ENCODE results near the gene HSPG2. TPM values are rescaled to one million over a fixed set of nuclear protein-coding genes. Genes with fewer than 3 reads are reported as not detected.

Gene HSPG2
- total and polyA plus RNA-seq, 2 of the 8 experiments (the other 6 are each of a cell fraction or from before 2014, with no cell fraction given): 17.8 to 111 TPM

DNA sequence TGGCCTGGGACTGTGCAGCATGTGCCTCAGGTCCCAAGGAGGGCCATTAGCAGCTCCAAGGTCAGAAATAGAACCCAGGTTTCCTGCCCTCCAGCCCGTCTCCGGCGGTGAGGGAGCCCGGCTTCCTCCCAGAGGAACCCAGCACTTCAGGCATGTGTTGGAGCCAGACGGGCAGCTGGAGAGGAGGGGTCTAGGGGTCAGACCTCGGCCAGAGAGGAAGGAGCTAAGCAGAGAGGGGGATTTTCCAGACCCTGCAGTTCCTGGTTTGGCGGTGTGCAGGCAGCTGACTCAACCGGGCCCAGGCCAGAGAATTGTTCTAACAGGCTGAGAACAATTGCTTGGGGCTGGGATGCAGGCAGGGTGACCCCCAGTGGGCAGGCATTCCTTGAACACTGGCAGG is 37.1 kb downstream of the HSPG2 start (continued):
- TF ChIP-seq USF2 (IDR thresholded peaks at IDR 0.05; ENCODE audit: low read length) (no peak), EP300 (IDR thresholded peaks at IDR 0.05; ENCODE audit: borderline replicate concordance in 1 of 2, low read depth in 2 of 2, low read length in 2 of 2) (no peak), JUND (IDR thresholded peaks at IDR 0.05; ENCODE audit: low read length) (no peak), BRCA1 (IDR thresholded peaks at IDR 0.05; ENCODE audit: low read depth, low read length) (no peak), GTF2F1 (IDR thresholded peaks at IDR 0.05; ENCODE audit: borderline replicate concordance, low read depth, low read length) (no peak)
- TF ChIP-seq, protein P1, sequence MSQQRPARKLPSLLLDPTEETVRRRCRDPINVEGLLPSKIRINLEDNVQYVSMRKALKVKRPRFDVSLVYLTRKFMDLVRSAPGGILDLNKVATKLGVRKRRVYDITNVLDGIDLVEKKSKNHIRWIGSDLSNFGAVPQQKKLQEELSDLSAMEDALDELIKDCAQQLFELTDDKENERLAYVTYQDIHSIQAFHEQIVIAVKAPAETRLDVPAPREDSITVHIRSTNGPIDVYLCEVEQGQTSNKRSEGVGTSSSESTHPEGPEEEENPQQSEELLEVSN (IDR thresholded peaks at IDR 0.05): no peak
- TF ChIP-seq, protein P2, sequence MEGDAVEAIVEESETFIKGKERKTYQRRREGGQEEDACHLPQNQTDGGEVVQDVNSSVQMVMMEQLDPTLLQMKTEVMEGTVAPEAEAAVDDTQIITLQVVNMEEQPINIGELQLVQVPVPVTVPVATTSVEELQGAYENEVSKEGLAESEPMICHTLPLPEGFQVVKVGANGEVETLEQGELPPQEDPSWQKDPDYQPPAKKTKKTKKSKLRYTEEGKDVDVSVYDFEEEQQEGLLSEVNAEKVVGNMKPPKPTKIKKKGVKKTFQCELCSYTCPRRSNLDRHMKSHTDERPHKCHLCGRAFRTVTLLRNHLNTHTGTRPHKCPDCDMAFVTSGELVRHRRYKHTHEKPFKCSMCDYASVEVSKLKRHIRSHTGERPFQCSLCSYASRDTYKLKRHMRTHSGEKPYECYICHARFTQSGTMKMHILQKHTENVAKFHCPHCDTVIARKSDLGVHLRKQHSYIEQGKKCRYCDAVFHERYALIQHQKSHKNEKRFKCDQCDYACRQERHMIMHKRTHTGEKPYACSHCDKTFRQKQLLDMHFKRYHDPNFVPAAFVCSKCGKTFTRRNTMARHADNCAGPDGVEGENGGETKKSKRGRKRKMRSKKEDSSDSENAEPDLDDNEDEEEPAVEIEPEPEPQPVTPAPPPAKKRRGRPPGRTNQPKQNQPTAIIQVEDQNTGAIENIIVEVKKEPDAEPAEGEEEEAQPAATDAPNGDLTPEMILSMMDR (IDR thresholded peaks at IDR 0.05; ENCODE audit: control extremely low read depth in 1 of 3, insufficient read depth in 1 of 3, low read depth in 1 of 3, low read length in 3 of 3): no peak
